Stimulated activated CD4-positive, alpha-beta T cell treated with anti-CD3 and anti-CD28 coated beads, Interleukin-1b, Interleukin-23, amount 100 ng/mL, for 4 hours (primary cell): ENCODE results near the gene NEO1.
"Not testable (repeated sequence)": the region's sequence is repeated elsewhere in the genome, so short reads cannot be mapped to it uniquely, and the experiment has no call there.

Source experiments
- DNase-seq, 2 donors: peaks; one replicate each; pipeline ENCODE4 v3.0.0-alpha.2; 2020; ENCODE audit warnings: low read depth in 2 of 2

NEO1 gene

GRCh38 chr15:73196113-73196512, 143.8 kb downstream of the NEO1 start:
- DNase-seq: no peak

- no peak for DNase-seq
Observed at GRCh38 chr15:73200339-73200738, 148.1 kb downstream of the NEO1 start.

- no peak for DNase-seq
Observed at GRCh38 chr15:73210630-73211029, 158.4 kb downstream of the NEO1 start.

GRCh38 chr15:73212424-73212823, 160.2 kb downstream of the NEO1 start:
- DNase-seq: no peak

- DNase-seq: not testable (repeated sequence)
Observed at GRCh38 chr15:73221450-73221849, 169.2 kb downstream of the NEO1 start.

- no peak for DNase-seq
Observed at GRCh38 chr15:73225358-73226015, 173.2 kb downstream of the NEO1 start.

GRCh38 chr15:73226093-73226814, 174.0 kb downstream of the NEO1 start:
- no peak for DNase-seq

- DNase-seq: no peak
Observed at GRCh38 chr15:73227433-73228056, 175.3 kb downstream of the NEO1 start.

GRCh38 chr15:73228128-73228646, 175.9 kb downstream of the NEO1 start:
- no peak for DNase-seq

GRCh38 chr15:73231661-73232419, 179.6 kb downstream of the NEO1 start:
- DNase-seq: no peak

- DNase-seq: no peak
Observed at GRCh38 chr15:73232776-73233175, 180.5 kb downstream of the NEO1 start.

- DNase-seq: no peak
Observed at GRCh38 chr15:73233623-73234022, 181.4 kb downstream of the NEO1 start.

- DNase-seq: no peak
Observed at GRCh38 chr15:73237910-73238309, 185.6 kb downstream of the NEO1 start.

- DNase-seq: no peak
Observed at GRCh38 chr15:73239564-73240215, 187.4 kb downstream of the NEO1 start.

- DNase-seq: peak; percentile 58 to 67
Observed at GRCh38 chr15:73240866-73241499, 188.7 kb downstream of the NEO1 start.

- no peak for DNase-seq
Observed at GRCh38 chr15:73244333-73244732, 192.1 kb downstream of the NEO1 start.

- no peak for DNase-seq
Observed at GRCh38 chr15:73246439-73246838, 194.2 kb downstream of the NEO1 start.

GRCh38 chr15:73246898-73247297, 194.6 kb downstream of the NEO1 start:
- no peak for DNase-seq

GRCh38 chr15:73247331-73247730, 195.1 kb downstream of the NEO1 start:
- no peak for DNase-seq

GRCh38 chr15:73249499-73249898, 197.2 kb downstream of the NEO1 start:
- DNase-seq: no peak

- no peak for DNase-seq
Observed at GRCh38 chr15:73254598-73254997, 202.3 kb downstream of the NEO1 start.
